Liver (tissue), 3 donors: ENCODE measurements around the gene TMEM51.

ENCODE experiments used
- CTCF ChIP-seq: fragments of 150-350 bp; IDR thresholded peaks from 2 replicates; pipeline ENCODE4 v1.5.1; 2017; ENCODE audit warnings: improper control_type of control experiment, low read depth, low read length; ENCODE audit not compliant: missing input control
- EGR1 ChIP-seq, 2 donors: IDR thresholded peaks; 2 replicates each; pipeline ENCODE4 v1.6.1; 2016 to 2018; ENCODE audit warnings: antibody characterized with exemption in 2 of 2, low read depth in 2 of 2
- FOXA1 ChIP-seq: IDR thresholded peaks from 2 replicates; pipeline ENCODE4 v1.6.1; 2016; ENCODE audit warnings: antibody characterized with exemption
- GABPA ChIP-seq, 2 donors: IDR thresholded peaks in 1 of 2; conservative IDR thresholded peaks in 1 of 2; 2 replicates each; pipeline ENCODE4 v1.6.1; 2016; ENCODE audit warnings: antibody characterized with exemption in 2 of 2, mild to moderate bottlenecking in 1 of 2, moderate library complexity in 1 of 2
- HNF4A ChIP-seq, 2 donors: conservative IDR thresholded peaks; 2 replicates each; pipeline ENCODE4 v1.6.1; 2016; ENCODE audit warnings: antibody characterized with exemption in 2 of 2, mild to moderate bottlenecking in 2 of 2
- JUND ChIP-seq, 2 donors: IDR thresholded peaks; 2 replicates each; pipeline ENCODE4 v1.6.1; 2016; ENCODE audit warnings: antibody characterized with exemption in 2 of 2
- RAD21 ChIP-seq, 2 donors: IDR thresholded peaks; 2 replicates each; pipeline ENCODE4 v1.6.1; 2016; ENCODE audit warnings: antibody characterized with exemption in 2 of 2, mild to moderate bottlenecking in 2 of 2
- REST ChIP-seq: IDR thresholded peaks from 2 replicates; pipeline ENCODE4 v1.6.1; 2016; ENCODE audit warnings: antibody characterized with exemption, mild to moderate bottlenecking
- RXRA ChIP-seq, 2 donors: IDR thresholded peaks; 2 replicates each; pipeline ENCODE4 v1.6.1; 2017 to 2018; ENCODE audit warnings: antibody characterized with exemption in 2 of 2, mild to moderate bottlenecking in 1 of 2
- SP1 ChIP-seq: IDR thresholded peaks from 2 replicates; pipeline ENCODE4 v1.6.1; 2018; ENCODE audit warnings: antibody characterized with exemption, mild to moderate bottlenecking
- TAF1 ChIP-seq: conservative IDR thresholded peaks from 2 replicates; pipeline ENCODE4 v1.6.1; 2016; ENCODE audit warnings: antibody characterized with exemption, mild to moderate bottlenecking
- YY1 ChIP-seq: IDR thresholded peaks from 2 replicates; pipeline ENCODE4 v1.6.1; 2016; ENCODE audit warnings: antibody characterized with exemption, mild to moderate bottlenecking
- donor health status: healthy.
- donor health status: healthy.

- TF ChIP-seq REST: no peak
- no peak for TF ChIP-seq RAD21 (IDR thresholded peaks at IDR 0.05)
- TF ChIP-seq JUND (IDR thresholded peaks at IDR 0.05): no peak
- TF ChIP-seq TAF1: no peak
- no peak for TF ChIP-seq CTCF
- no peak for TF ChIP-seq GABPA (IDR thresholded peaks at IDR 0.05 in 1 of 2, conservative IDR thresholded peaks at IDR 0.05 in 1 of 2)
- TF ChIP-seq YY1: no peak
- TF ChIP-seq EGR1 (IDR thresholded peaks at IDR 0.05; ENCODE audit: low read depth in 2 of 2): no peak
- TF ChIP-seq HNF4A (conservative IDR thresholded peaks at IDR 0.05): no peak
- TF ChIP-seq FOXA1: no peak
- TF ChIP-seq SP1: no peak
- TF ChIP-seq RXRA (IDR thresholded peaks at IDR 0.05): no peak
These were observed 106.1 kb downstream of the TMEM51 start for GRCh38 chr1:15259622-15260007.
